Measurements from ENCODE around the gene CHN1. TPM values are rescaled to one million over a fixed set of nuclear protein-coding genes. Genes with fewer than 3 reads are reported as not detected.

The CHN1 gene
- polyA plus RNA-seq, 1 of the 3 experiments (the other 2 are of a cell fraction), result 31.6 TPM

GRCh38 chr2:174771631-174772471 is 233.3 kb downstream of the CHN1 start:
- peak overlapping the region; percentile 36 to 80; a peak in 3 of 4 replicates for H3K27ac ChIP-seq (ENCODE audit: low read depth in 2 of 2, low read length in 1 of 2)
- peak overlapping the region in 1 of 2 experiments; percentile 29; a peak in 2 of 4 replicates for H3K4me3 ChIP-seq (ENCODE audit: low read depth in 2 of 2, low read length in 1 of 2)
- ChIA-PET CTCF (interaction anchor here (0.6 to 13.9 kb wide), 73 partner anchors 10 to 1231 kb away, joined by 3 to 316 read pairs (median 5); partner anchors contain the start of genes CHN1 and LNPK), POLR2A (interaction anchor here (1.0 to 2.2 kb wide), 3 partner anchors 74 to 233 kb away, joined by 3 to 14 read pairs (median 4); partner anchors contain the start of gene CHN1)
- peaks cover 0 to 22% of the 10 kb centered on the region in 2 experiments; a peak in 2 of 4 replicates for H3K4me1 ChIP-seq (ENCODE audit: control insufficient read depth in 1 of 2, insufficient read depth in 2 of 2, low read depth in 1 of 2, low read length in 1 of 2)
- H3K27me3 ChIP-seq (ENCODE audit: insufficient read depth), result no peaks in the 10 kb centered on the region
- H3K9ac ChIP-seq, result peak overlapping the region; percentile 46; the same call in 1 of the 2 replicates
- no peaks in the 10 kb centered on the region for H3K9me2 ChIP-seq
- no peaks in the 10 kb centered on the region for H3K9me3 ChIP-seq
- no peaks in the 10 kb centered on the region for H4K20me1 ChIP-seq (ENCODE audit: insufficient read depth)
- H3K79me2 ChIP-seq (ENCODE audit: insufficient read depth), result no peaks in the 10 kb centered on the region
- H2AFZ ChIP-seq (ENCODE audit: low read depth), result peak overlapping the region; percentile 89
- no peaks in the 10 kb centered on the region for H3F3A ChIP-seq (replicated peaks; ENCODE audit: insufficient read depth)
- H3K4me2 ChIP-seq, result peak overlapping the region; percentile 50; the same call in 1 of the 2 replicates
- 37% methylated on average over 13 of the region's 14 CpGs for WGBS (ENCODE audit: low lambda C conversion rate)
- no peaks in the 10 kb centered on the region for H3K36me3 ChIP-seq (replicated peaks in 1 of 2; ENCODE audit: control insufficient read depth in 1 of 2, insufficient read depth in 2 of 2, low read length in 1 of 2)
- DNase-seq, result peak; percentile 81
- no peak for TF ChIP-seq RCOR1 (IDR thresholded peaks at IDR 0.05; ENCODE audit: low read length)
- peak; percentile 96 for TF ChIP-seq RAD21 (IDR thresholded peaks at IDR 0.05; ENCODE audit: low read length)
- TF ChIP-seq, protein P1, sequence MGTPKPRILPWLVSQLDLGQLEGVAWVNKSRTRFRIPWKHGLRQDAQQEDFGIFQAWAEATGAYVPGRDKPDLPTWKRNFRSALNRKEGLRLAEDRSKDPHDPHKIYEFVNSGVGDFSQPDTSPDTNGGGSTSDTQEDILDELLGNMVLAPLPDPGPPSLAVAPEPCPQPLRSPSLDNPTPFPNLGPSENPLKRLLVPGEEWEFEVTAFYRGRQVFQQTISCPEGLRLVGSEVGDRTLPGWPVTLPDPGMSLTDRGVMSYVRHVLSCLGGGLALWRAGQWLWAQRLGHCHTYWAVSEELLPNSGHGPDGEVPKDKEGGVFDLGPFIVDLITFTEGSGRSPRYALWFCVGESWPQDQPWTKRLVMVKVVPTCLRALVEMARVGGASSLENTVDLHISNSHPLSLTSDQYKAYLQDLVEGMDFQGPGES (IDR thresholded peaks at IDR 0.05; ENCODE audit: low read depth, low read length), result no peak
- no peak for TF ChIP-seq TEAD4 (IDR thresholded peaks at IDR 0.05; ENCODE audit: borderline replicate concordance, insufficient read depth)
- no peak; the same call in 1 of the 2 replicates for TF ChIP-seq FOXJ3 (CRISPR knock-in tag; IDR thresholded peaks at IDR 0.05)
- TF ChIP-seq, protein P2, sequence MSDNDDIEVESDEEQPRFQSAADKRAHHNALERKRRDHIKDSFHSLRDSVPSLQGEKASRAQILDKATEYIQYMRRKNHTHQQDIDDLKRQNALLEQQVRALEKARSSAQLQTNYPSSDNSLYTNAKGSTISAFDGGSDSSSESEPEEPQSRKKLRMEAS (IDR thresholded peaks at IDR 0.05; ENCODE audit: low read depth), result no peak
- TF ChIP-seq NRF1 (IDR thresholded peaks at IDR 0.05; ENCODE audit: low read depth, low read length), result peak; percentile 31; the same call in 1 of the 2 replicates
- TF ChIP-seq, protein P3, sequence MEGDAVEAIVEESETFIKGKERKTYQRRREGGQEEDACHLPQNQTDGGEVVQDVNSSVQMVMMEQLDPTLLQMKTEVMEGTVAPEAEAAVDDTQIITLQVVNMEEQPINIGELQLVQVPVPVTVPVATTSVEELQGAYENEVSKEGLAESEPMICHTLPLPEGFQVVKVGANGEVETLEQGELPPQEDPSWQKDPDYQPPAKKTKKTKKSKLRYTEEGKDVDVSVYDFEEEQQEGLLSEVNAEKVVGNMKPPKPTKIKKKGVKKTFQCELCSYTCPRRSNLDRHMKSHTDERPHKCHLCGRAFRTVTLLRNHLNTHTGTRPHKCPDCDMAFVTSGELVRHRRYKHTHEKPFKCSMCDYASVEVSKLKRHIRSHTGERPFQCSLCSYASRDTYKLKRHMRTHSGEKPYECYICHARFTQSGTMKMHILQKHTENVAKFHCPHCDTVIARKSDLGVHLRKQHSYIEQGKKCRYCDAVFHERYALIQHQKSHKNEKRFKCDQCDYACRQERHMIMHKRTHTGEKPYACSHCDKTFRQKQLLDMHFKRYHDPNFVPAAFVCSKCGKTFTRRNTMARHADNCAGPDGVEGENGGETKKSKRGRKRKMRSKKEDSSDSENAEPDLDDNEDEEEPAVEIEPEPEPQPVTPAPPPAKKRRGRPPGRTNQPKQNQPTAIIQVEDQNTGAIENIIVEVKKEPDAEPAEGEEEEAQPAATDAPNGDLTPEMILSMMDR (IDR thresholded peaks at IDR 0.05), result peak; percentile 90
- no peak for TF ChIP-seq NFIC (IDR thresholded peaks at IDR 0.05; ENCODE audit: borderline replicate concordance)
- no peak for TF ChIP-seq SIN3A (IDR thresholded peaks at IDR 0.05; ENCODE audit: borderline replicate concordance, low read depth, low read length)
- no peak for TF ChIP-seq YY1 (IDR thresholded peaks at IDR 0.05; ENCODE audit: low read depth)
- no peak for TF ChIP-seq FOXM1 (IDR thresholded peaks at IDR 0.05; ENCODE audit: low read depth)
- TF ChIP-seq, protein P4, sequence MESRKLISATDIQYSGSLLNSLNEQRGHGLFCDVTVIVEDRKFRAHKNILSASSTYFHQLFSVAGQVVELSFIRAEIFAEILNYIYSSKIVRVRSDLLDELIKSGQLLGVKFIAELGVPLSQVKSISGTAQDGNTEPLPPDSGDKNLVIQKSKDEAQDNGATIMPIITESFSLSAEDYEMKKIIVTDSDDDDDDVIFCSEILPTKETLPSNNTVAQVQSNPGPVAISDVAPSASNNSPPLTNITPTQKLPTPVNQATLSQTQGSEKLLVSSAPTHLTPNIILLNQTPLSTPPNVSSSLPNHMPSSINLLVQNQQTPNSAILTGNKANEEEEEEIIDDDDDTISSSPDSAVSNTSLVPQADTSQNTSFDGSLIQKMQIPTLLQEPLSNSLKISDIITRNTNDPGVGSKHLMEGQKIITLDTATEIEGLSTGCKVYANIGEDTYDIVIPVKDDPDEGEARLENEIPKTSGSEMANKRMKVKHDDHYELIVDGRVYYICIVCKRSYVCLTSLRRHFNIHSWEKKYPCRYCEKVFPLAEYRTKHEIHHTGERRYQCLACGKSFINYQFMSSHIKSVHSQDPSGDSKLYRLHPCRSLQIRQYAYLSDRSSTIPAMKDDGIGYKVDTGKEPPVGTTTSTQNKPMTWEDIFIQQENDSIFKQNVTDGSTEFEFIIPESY (IDR thresholded peaks at IDR 0.05; ENCODE audit: borderline replicate concordance, low read depth), result no peak
- 0 out of 2 replicates have a peak, but pooled peaks have one; percentile 20 for TF ChIP-seq RFX5 (IDR thresholded peaks at IDR 0.05; ENCODE audit: low read length)
- peak; percentile 59; the same call in 1 of the 2 replicates for TF ChIP-seq MXI1 (IDR thresholded peaks at IDR 0.05; ENCODE audit: low read depth, low read length)
- TF ChIP-seq USF1 (IDR thresholded peaks at IDR 0.05; ENCODE audit: borderline replicate concordance, low read depth), result no peak
- no peak for TF ChIP-seq TCF12 (IDR thresholded peaks at IDR 0.05)
- peak; percentile 29; the same call in 1 of the 2 replicates for TF ChIP-seq GATA2 (CRISPR knock-in tag; IDR thresholded peaks at IDR 0.05)
- TF ChIP-seq TAF1 (IDR thresholded peaks at IDR 0.05; ENCODE audit: borderline replicate concordance, low read depth, low read length), result no peak
- no peak for TF ChIP-seq CHD2 (IDR thresholded peaks at IDR 0.05; ENCODE audit: low read length, partially characterized antibody)
- TF ChIP-seq ELF1 (IDR thresholded peaks at IDR 0.05), result no peak
- TF ChIP-seq SMC3 (IDR thresholded peaks at IDR 0.05; ENCODE audit: low read depth, low read length), result peak; percentile 97
